Hematopoietic multipotent progenitor cell treated with erythropoietin and hydrocortisone succinate and interleukin-3 and kit ligand, for 8 days (in vitro differentiated cells): Measurements from ENCODE around the gene AKAP8L.
"Not testable (repeated sequence)": the region's sequence is repeated elsewhere in the genome, so short reads cannot be mapped to it uniquely, and the experiment has no call there.

ENCODE experiments used
- DNase-seq: peaks from one replicate; pipeline ENCODE4 v3.0.0-alpha.2; 2015

The AKAP8L gene

DNA sequence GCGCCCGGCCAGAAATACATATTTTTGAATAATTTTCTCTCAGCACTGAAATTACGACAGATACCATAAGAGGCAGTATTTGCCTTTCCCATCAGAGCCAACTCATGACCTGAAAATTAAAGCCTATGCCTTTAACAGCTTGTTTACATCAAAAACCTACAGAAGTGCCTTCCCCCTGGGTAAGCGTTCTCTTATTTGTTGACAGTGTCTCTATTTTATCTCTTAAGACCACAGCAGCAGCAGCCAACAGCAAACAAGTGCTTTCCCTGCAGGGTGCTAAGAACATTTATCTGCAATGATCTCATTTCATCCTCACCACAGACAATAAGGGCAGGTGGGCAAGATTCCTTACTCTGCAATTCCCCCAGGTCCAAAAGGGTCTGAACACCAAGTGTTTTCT, 6.0 kb downstream of the AKAP8L start:
- peak; percentile 30 for DNase-seq

DNA sequence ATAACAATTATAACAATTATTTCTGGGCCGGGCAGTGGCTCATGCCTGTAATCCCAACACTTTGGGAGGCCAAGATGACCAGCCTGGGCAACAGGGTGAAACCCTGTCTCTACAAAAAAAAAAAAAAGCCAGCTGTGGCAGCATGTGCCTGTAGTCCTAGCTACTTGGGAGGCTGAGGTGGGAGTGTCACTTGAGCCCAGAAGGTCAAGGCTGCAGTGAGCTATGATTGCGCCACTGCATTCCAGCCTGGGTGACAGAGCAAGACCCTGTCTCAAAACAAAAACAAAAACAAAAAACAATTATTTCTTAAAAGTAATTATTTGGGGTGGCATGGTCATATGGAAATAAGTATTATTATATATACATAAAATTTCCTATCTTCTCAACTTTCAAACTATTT, 7.4 kb downstream of the AKAP8L start:
- not testable (repeated sequence) for DNase-seq

- no peak for DNase-seq
Observed at GRCh38 chr19:15404780-15405211, 14.0 kb downstream of the AKAP8L start.

GRCh38 chr19:15404097-15404779, 14.6 kb downstream of the AKAP8L start:
- DNase-seq = peak; percentile 85

GRCh38 chr19:15403151-15403531, 15.6 kb downstream of the AKAP8L start:
- no peak for DNase-seq

GRCh38 chr19:15402411-15403150, 16.2 kb downstream of the AKAP8L start:
- peak; percentile 95 for DNase-seq

DNA sequence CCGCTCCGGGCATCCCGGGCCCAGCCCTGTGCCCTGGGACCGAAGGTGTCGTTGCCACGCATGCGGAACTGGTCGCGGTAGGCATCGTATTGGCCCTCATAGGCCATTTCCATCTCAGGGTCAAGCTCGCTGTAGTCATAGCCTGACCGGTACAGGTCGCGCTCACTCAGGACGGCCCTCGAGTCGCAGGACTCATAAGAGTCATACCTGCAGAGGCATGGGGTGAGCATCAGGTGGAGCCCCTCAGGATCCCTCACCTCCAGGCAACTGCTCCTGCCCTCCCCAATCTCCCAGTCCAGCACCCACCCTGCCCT, 17.4 kb downstream of the AKAP8L start:
- no peak for DNase-seq

DNA sequence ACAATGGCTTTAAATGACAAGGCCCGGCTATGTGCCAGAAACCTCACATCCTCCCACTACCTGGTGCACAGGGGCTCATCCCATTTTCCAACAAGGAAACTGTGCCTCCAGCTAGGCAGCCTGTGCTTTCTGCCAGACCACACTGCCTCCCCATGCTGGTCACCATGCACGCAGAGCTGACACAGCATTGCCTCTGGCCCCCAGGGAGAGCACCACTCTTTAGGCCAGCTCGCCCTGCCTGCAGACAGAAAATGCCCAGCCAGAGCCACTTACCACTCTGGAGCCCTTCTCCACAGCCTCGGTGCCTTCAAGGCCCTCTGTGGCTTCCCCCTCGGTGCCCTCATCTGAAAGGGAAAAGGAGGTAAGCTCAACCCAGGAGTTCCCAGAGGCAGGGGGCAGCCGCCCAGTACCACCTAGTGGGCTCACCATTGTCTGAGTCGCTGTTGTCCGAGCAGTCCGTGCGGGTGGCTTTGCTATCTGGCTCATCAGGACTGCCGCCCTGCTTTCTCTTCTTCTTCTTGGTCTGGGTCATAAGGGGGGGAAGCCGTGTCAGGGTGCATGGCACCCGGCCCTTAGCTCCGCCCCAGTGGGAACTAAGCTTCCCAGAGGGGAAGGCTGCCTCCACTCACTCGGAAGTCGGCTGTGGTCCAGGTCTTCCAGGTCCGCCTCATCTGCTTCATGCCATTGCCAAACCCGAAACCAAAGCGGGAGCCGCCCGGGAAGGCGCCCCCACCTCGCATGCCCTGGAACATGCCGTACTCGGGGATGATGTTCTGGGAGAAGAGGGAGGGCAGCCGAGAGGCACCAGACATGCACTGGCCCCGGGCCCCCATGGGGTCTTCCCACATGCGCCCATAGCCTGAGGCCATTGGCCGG, 18.0 kb downstream of the AKAP8L start:
- no peak for DNase-seq

- DNase-seq = no peak
Observed at GRCh38 chr19:15399635-15400034, 19.2 kb downstream of the AKAP8L start.

DNA sequence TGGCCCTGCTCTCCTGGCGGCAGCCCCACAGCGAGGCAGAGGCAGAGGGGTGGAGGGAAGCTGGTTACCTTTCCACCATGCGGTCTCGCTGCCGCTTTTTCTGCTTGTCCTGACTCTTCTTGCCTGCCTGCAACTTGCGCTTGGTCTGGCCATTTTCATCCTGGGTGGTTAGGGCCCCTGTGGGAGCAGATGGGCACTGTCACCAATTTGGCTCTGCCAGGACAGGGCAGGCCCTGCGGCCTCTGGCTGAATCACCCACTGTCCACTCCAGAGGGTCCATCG, 19.6 kb downstream of the AKAP8L start:
- no peak for DNase-seq

DNA sequence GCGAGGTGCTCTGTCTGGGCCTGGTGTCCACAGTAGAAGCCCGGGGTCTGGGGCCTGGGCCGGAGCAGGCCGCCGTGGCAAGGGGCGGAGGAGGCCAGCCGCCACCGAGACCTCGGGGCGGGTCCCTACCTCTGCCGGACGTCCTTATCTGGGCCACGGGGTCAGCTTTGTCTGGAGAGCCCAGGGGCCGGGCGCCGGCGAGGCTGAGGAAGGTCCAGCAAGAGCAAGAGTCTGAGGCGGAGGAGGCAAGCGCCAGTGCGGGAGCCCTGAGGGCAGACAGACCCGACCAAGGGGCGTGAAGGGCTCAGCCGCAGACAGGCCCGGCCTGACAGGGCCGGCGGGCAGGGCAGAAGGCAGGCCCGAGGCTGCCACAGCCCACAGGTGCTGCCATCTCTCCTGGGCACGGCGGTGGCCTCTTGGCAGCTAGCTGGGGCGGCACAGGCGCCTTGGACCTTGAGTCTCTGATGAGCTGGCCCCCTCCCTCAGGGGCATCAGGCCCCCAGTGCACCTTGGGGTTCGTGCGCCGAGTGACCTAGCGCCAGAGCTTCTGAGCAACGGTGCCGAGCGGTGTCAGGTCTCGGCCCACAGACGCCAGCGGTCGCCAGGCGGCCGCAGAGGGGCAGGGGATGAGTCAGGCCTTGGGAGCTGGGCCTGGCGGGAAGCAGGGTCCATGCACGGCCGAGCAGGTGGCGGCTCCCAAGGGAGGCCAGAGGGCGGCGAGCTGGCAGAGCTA, 20.1 kb downstream of the AKAP8L start:
- DNase-seq = no peak

- no peak for DNase-seq
Observed at GRCh38 chr19:15397782-15398181, 21.0 kb downstream of the AKAP8L start.

GRCh38 chr19:15397236-15397635, 21.6 kb downstream of the AKAP8L start:
- DNase-seq = no peak

DNA sequence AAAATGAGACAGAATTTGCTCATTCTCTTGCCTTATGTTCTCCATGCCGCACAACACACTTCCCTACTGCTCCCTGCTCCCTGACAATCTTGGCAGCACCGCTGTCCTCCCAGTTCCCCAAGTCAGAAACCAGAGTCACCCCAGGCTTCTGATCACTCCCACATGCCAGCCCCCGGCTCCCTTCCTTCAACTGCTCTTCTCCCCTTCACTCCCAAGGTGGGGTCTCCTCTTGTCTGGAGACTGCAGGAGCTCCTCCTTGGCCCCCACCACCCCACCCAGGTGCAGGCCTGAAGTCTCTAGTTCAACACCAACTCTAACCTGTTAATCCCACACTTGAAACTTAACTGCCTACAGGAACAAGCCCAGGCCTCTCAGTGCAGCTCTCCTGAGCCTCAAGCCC, 22.4 kb downstream of the AKAP8L start:
- no peak for DNase-seq

GRCh38 chr19:15395251-15395650, 23.5 kb downstream of the AKAP8L start:
- DNase-seq = not testable (repeated sequence)

DNA sequence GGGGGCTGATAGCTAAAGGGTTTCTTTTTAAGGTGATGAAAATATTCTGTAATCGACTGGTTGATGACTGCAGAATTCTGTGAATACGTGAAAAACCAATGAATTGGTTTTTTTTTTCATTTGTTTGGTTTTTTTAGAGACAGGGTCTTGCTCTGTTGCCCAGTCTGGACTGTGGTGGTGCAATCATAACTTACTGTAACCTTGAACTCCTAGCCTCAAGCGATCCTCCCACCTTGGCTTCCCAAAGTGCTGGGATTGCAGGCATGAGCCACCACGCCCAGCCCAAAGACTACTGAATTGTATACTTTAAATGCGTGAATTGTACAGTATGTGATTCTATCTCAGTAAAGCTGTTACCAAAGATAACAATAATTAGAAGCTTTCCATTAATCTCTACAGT, 24.4 kb downstream of the AKAP8L start:
- peak; percentile 34 for DNase-seq

- DNase-seq = no peak
Observed at GRCh38 chr19:15393963-15394362, 24.8 kb downstream of the AKAP8L start.

GRCh38 chr19:15390814-15391213, 28.0 kb downstream of the AKAP8L start:
- DNase-seq = no peak

DNA sequence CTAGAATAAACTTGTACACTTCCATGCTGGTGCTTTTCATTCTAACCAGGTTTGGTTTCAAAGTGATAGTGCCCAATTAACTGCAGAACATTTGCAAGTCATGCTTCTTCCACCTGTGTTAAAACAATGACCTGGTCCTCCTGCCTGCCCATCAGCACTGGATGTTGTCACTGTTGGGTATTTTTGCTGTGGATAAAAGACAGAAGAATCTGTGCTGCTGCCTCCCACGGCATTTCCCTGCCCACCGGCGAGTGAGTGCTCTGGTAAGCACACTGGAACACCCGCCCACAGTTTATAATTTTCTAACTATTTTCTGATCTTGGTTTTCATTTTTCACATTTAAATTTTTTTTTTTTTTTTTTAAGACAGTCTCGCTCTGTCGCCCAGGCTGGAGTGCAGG, 36.9 kb downstream of the AKAP8L start:
- DNase-seq = no peak

DNA sequence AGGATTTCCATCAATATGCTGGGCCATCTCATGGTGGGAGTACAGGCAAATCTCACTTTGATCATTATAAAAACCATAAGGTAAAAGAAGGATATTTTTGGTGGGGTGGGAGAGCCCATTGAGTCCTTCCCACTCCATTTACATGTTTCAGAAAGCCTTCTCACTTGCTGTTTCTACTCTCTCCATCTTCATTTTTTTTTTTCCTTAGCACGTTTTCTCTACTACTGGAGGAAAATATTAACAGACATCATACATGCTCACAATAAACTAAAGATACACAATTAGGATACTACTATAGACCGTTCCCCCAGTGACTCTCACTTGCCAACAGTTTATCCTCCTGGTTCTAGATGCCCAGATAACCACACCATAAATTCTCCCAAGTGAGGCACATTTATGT, 37.4 kb downstream of the AKAP8L start:
- DNase-seq = no peak

DNA sequence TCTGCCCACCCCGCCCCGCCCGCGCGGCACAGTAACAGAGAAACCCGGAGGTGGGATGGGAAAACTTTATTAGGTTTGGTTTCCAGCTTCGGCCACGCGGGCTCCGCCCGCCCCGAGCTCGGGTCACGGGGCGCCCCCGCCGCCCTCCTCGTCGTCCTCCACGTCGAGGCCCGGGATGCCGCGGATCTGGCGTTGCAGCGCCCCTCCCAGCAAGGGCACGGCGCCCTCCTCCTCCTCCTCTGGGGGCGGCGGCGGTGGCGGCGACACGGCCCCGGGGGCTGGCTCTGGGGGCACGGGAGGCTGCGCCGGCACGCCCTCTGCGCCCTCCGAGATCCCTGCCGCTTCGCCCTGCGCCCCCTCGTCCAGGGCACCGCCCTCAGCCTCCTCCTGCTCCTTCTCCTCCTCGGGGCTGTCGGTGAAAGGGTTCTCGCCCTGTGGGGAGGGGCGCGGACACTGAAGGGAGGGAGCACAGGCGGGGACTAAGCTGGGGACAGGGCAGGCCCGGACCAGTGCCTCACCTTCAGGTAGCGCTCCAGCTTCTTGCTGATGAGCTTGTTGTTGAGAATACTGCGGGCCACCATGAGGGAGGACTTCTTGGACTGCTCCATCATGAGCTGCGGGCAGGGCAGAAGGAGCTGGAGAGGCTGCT, 38.7 kb downstream of the AKAP8L start:
- peak; percentile 73 for DNase-seq

GRCh38 chr19:15379083-15379998, 39.4 kb downstream of the AKAP8L start, which contains the start of gene AKAP8:
AKAP8 (minus strand) TSS chr19:15379787; CDS start chr19:15379731, 56 bp downstream.
- DNase-seq = peak; percentile 98
